Nucleus accumbens (tissue), 56 donors: ENCODE results near the gene ACSL6.

Source experiments
- DNase-seq, 56 donors: peaks; one replicate each; lab custom pipeline; 2025; lab: John Stamatoyannopoulos, UW

ACSL6 gene

DNA sequence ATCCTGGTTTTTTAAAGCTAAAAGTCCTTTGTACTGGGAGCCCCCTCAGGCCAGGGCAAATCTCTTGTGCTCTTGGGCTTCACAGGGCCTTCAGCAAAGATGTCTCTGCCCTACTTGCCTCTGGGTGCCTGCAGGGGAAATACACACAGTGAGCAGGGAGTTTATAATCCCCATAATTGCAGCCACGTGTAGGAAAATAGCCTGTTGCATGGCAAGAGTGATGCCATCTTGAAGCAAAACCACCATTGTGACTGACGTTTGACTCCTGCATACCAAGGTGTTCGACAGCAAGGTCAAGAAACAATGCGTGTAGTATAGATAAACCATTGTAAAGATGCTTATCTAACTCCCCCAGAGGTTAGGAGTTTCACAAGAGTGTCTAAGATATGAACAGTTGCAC, 37.6 kb upstream of the ACSL6 start:
- no peak for DNase-seq

DNA sequence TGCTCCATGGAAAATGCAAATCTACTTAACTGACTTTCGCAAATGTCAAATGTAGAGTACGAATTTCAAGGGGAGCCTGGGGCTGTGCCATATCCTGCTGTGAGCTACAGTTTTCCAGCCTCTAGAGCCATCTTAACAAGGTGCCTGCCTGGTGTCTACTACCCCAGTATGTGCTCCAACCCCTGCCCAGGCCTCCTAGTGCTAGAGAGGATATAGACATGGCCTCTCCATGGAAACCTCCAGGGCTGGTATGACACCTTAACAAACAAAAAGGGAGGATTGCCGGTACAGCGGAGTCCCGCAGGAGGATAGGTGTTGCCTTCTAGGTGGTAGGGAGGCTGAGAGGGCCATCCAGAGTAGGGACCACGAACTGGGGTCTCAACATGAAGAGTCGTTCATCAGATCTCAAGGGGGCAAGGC, 35.4 kb upstream of the ACSL6 start:
- DNase-seq, result no peak

GRCh38 chr5:132044207-132044606, 32.7 kb upstream of the ACSL6 start:
- DNase-seq, result peak in 4 of 56 donors; percentile 7 to 11 (median 9)

DNA sequence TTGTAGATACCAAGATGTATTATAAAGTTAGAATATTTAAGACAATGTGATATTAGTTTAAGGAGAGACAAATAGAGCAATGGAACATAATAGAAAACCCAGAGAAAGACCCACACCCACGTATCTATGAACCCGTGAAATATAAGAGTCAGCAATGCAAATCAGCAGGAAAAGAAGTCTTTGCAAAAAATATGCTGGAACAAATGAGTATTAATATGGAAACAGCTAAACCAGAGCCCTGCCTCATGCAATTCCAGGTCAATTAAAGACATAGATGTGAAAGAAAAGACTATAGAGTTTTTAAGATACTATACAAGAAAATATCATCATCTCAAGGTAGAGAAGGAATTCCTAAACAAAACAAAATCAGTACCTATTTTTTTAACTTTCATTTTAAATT, 25.9 kb upstream of the ACSL6 start:
- DNase-seq, result no peak

DNA sequence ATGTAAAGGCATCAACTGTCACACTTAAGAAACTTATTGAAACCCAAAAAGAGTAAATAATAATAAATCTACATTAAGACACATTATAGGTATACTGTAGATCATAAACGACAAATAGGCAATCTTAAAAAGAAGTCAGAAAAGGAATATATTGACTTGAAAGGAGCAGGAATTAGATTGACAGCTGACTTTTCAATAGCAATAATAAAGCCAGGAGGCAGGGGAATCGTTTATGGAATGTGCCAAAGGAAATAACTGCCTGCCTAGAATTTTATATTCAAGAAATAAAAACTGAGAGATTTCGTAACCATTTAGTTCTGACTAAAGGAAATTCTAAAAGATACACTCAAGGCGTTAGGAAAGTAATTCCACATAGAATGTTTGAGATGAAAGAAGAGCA, 21.7 kb upstream of the ACSL6 start:
- DNase-seq, result no peak

DNA sequence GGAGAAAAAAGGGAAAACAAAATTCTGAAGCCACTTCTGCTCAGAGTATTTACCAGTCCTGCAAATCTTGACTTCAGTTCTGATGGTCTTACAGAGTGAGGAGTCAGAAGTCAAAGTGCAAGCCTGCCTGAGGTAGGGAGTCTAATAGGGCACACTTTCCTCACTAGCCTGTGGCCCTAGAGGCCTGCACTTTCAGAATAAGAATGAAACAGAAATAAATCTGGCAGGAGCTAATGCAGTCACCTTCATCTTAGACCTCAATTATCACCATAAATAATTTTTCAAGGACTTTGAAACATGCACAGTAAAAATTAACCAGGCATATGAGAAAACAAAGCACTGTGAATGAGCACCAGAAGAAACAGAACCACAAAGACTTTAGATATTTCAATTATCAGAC, 20.7 kb upstream of the ACSL6 start:
- no peak for DNase-seq

DNA sequence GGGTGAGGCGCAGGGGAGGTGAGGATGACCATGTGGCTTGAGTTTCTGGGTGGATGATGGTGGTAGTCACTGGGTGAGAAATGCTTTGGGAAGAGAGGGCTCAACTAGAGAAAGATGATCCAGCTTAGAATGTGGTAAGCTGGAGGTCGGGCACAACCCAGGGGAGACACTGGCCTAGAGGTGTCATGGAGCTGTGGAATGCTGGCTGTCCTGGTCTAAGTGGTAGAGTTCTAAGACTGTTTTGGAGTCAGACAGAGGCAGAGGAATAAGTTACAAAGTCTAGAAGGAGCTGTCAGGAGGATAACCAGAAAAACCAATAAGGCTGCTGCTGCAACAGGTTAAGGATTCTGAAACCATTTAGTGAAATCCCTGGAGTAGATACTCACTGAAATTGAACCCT, 19.2 kb upstream of the ACSL6 start:
- DNase-seq, result no peak

- DNase-seq, result no peak
Observed at GRCh38 chr5:132029609-132030330, 18.3 kb upstream of the ACSL6 start.

DNA sequence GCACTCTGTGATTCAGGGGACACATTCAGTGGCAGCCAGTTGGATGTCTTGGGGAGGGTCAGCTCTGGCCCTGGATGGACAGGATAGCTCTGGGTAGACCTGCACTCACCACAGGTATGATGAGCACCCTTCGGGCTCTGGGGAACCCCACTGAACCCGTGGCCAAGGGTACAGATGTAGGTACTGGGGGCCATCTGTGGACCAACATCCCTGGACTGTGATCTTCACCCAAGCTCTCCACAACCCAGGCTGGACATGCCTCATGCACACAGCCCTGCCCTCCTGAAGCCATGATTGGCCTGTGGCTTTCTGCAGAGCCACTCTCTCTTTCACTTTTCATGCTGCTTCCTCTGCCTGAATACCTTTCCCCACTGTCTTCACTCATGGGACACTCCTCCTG, 15.6 kb upstream of the ACSL6 start:
- no peak for DNase-seq

GRCh38 chr5:132026516-132027008, 15.1 kb upstream of the ACSL6 start:
- DNase-seq, result no peak

DNA sequence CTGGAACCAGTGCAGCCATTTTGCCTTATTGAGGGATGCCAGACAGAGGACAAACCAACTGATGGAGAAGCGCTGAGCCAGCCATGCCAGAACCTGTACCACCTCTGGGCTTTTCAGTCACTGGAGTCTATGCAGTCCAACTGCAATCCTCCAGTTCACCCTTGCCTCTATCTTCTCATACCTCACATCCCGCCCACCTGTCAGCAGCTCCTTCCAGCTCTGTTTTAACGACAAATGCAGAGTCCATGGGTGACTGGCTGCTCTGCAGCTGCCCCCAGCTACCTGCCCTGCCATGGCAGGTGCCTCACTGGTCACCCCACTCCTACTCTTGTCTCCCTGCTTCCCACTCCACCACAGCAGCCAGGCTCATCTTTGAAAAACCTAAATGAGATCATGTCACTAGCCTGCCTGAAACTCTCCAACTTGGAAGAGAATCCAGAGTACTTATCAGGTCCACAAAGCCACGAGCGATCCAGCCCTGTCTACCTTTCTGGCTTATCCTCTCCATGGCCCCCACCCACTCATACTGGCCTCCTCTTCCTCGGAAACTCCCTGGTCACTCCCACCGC, 14.0 kb upstream of the ACSL6 start:
- no peak for DNase-seq

DNA sequence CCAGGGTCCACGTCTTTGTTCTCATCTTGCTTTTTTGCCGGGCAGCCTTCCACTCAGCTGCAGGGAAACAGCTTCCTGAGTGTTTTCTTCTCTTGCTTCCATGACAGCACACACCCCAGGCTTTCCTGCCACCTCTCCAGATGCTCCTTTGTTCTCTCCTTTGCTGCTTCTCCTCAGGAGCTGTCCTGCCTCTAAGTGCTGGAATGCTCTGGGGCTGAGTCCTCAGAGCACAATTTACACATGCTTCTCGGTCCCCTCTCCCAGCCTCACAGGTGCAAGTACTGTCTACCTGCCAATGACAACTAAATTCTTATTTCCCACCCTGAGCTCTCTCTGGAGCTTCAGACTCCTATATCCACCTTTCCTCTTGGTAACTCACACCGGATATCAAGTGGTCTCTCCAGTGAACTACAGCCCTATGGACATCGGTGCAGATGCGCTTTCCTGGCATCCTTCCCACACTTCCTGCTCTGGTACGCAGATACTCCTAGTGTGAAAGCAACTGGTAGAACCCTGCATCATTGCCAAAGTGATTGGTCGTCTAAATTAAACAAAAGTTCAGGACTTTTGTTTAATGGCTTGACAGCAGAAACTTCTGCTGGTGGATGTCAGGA, 13.4 kb upstream of the ACSL6 start:
- no peak for DNase-seq

GRCh38 chr5:132024117-132024435, 12.6 kb upstream of the ACSL6 start:
- no peak for DNase-seq

DNA sequence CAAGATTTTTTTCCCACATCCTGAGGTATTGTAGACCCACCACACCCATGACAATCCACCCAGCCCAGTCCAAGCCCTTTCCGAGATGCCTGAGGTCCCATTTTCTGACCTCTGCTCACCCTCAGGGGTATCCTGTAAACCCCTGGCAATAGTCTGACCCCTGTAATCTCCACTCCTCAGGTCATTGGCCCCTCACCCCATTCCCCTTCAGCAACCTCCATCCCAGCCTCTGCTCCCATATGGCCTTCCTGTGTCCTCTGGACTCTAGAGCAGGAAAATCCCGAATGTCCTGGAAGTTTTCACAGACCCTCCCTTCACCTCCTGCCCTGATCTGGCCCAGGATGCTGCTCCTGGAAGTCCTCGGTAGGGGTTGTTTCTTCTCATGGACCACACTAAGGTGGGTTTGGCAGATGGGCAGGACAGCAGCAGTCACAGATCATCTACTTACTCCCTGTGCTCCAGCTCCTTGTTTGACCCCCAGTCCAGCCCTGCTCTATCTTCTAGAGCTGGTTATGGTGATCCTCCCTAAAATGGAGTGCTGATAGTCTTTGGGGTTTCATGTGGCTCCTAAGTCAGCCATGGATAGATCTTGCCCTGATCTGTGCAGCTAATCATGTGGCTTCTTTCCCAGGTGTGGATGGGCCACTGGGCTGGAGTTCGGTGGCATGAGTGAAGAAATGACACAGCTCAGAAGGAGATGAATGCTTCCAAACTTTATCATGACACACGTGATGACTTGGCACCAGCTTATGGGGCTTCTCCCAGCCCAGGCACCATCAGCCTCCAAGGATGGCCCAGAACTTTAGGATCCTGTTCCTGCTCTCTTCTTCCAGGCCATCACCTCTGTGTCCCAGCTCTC, 12.0 kb upstream of the ACSL6 start:
- no peak for DNase-seq

DNA sequence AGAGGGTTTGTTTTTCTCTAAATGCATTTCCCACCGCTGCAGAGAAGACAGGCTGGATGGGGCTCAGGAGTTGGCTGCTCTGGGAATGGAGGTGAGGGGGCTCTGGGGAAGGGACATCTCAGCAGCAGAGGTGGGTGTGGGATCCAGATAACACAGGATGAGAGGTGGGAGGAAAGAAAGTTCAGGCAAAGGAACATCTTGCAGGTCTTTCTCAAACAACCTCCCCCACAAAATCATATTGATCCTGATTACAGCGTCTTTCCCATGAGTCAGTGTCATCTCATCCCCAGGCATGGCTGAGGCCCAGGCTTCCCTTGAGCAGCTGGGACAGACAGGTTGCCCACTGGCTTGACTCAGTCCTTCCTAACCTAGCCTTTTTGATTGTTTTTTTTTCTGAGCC, 11.3 kb upstream of the ACSL6 start:
- no peak for DNase-seq

DNA sequence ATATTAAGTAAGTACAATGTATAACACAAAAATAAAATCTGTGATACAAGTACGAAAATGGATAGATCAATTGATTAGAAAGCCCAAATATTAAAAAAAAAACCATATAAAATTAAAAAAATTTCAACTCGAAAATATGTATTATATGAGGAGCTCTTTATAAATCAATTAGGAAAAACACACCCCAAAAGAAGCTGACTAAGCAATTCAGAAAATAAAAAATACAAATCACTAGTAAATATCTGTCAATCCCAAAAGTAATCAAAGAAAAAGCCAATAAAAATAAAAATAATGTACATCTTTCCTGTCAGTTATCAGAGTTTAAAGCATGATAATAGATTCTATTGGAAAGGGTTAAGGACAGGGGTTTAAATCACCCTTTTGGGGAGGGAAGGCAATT, 10.2 kb upstream of the ACSL6 start:
- DNase-seq, result no peak

DNA sequence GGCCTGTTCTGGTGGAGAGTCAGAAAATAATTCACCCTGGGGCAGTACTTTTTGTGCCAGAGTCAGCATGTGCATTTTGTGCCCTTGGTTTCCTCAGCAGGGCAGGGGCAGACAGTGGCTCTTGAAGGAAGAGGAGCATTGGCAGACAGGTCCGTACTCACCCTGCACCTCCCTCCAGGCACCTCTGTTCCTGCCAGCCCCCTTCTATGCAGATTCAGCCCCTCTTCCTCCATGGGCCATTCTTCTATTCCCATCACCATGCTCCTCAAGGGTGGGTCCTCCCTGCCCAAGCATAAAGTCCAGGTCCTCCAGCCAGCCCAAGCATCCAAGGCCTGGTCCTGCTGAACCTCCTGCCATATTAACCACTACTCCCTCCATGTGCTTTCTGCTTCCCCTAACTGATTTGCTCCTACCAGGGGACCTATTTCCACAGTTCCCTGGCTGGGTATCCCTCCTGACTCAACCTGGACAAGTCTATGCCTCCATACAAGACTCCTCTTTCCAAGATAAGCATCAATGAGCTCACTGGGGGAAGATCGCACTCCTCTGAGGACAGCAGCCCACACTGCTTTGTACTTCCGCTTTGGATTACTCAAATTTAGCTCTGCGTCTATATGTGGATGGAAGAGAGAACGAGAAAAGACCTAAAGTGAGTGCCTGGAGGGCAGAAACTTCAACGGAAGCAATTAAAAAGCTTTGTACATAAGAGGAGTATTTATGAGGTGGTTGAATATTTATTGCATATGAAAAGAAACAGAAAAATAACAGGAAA, 9.3 kb upstream of the ACSL6 start:
- no peak for DNase-seq

DNA sequence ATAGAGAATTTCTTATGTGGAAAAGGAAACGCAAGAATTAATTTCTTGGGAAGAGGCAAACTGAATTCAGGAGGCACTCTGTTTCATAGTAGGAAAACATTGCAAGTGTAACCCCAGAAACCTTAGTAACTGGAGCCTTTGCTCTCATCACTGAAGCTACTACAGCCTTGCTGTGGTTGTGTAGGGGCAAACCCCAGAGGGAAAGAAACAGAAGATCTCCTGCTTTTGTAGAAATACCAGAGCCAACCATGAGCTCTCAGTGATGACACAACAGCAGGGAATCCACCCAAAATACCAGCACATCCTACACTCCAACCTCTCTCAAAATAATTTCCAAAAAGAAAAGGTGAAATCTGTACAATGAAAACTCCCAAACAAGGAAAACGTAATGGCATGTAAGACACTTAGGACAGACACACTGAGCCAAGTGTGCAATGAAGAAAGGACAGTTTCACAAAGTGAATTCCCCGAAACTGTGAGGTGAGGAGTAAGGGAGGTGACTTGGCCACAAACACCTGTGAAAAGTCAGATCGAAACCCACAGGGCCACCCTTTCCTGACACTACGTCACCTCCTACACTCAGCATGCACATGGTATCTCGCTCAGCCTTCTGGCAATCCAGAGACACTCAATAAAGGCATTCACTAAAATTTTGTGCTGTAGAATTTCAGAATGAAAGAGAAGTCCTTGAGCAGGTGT, 8.5 kb upstream of the ACSL6 start:
- DNase-seq, result no peak

DNA sequence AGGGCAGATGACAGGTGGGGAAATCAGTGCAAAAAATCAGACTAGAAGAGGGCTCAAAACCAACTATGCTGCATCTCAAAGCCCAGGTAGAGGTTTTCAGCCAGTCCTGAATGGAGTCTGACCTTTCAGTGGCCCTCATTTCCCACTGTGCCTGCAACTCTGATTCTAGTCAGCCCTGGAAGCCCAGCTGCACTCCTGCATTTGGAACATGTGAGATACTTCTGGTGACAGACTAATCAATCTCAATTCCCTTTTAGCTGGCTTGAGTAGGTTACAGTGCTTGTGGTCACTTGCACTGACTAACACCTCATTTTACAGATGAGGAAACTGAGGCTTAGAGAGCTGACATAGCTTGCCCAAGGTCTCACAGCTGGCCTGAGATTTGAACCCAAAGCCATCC, 7.9 kb upstream of the ACSL6 start:
- DNase-seq, result no peak
